NCI-H748 treated with DMSO at 0.1 percent for 48 hours (cell line): ENCODE measurements around the gene CLSTN2.

ENCODE experiments used
- DNase-seq: peaks from one replicate; lab custom pipeline; 2025; lab: John Stamatoyannopoulos, UW

CLSTN2 gene

GRCh38 chr3:140236836-140237501 is 302.0 kb downstream of the CLSTN2 start:
- no peak for DNase-seq

GRCh38 chr3:140238646-140239314 is 303.8 kb downstream of the CLSTN2 start:
- no peak for DNase-seq

GRCh38 chr3:140242818-140243276 is 307.9 kb downstream of the CLSTN2 start:
- no peak for DNase-seq

- DNase-seq, result no peak
Observed at GRCh38 chr3:140243575-140243974, 308.6 kb downstream of the CLSTN2 start.

- DNase-seq, result no peak
Observed at GRCh38 chr3:140244893-140245292, 309.9 kb downstream of the CLSTN2 start.

DNA sequence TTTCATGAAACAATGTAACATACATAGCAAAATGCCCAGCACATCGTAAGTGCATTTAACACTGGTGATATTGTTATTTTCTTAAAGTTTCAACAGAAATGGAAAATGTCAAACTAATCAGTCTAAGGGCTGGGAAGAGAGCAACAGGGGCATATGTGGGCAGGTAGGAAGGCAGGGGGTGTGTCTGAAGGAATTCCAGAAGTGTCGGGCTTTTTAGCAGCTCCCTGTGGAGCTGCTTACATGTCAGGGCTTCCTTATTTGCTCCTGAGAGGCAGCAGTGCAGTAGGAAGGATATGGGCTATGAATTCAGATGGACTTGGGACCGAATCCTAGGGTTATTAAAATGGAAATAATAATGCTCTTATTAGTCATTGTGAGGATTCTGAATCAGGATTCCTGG is 311.6 kb downstream of the CLSTN2 start:
- no peak for DNase-seq

DNA sequence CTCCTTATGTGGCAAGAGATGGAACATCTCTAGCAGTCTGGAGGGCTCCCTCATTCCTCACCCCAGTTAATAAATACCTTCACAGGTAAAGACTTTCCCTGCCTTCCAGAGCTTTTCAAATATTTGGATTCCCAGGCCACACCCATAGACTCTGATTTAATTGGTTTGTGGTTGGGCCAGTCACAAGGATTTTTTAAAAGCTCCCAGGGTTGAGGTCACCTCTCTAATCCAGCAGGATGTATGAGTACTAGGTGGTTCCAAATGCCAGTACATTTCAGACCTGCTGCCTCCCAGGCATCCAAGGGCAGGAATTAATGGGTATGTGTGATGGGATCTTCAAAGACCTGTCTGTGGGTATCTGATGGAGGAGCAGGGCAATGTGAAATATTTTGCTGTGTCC is 312.8 kb downstream of the CLSTN2 start:
- no peak for DNase-seq

DNA sequence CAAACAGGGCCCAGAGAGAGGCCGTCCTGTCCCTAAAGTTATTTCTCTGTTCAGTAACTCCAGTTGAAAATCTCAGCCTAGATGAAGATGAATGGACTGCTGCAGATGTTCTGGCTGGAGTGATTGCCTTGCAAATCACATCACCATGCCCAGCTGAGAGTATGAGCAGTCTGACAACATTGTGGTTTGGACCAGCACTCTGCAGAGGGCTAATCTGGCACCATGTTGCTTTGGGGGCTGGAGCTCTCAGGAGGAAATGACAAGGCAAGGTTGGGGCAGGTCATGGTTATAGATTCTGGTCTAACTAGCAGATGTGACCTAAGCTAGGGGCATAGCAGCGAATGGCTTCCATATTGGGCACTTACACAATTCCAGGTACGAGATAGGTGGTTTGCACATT is 314.2 kb downstream of the CLSTN2 start:
- no peak for DNase-seq

DNA sequence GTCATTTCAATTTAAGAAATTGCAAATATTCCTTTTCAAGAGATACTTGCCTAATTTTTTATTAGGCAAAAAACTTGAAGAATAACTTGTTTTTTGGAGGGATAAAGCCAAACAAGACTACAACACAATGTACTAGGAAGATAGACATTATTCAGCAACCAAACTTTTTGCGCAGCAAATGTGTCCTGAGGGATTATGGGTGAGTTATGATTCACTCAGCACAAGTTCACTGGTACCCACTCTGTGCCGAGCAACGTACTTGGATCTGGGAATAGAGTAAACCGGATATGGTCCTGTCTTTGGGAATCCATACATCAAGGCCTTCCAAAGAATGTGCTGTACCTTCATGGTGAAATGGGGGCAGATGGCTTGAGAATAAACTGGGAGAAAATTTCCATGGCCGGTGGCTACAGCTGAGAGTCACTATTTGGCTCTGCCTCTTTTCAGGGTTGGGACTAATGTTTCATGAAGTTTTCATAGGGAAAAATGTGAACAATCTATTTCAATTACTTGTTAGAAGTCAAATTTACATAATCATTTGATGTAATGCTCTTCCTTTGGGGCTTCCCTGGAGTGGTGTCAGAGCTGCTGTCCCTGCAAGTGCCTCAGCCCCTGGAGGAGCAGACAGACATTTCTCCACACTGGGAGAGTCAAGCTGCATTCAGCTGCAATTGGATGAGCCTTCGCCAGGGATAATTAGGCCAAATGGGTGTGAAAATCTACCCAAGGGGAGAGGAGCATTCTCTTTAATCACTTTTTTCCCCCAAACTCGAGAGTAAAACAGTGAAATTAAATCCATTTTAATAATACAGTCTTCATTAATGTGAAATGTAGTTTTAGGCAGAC is 315.2 kb downstream of the CLSTN2 start:
- DNase-seq, result no peak

DNA sequence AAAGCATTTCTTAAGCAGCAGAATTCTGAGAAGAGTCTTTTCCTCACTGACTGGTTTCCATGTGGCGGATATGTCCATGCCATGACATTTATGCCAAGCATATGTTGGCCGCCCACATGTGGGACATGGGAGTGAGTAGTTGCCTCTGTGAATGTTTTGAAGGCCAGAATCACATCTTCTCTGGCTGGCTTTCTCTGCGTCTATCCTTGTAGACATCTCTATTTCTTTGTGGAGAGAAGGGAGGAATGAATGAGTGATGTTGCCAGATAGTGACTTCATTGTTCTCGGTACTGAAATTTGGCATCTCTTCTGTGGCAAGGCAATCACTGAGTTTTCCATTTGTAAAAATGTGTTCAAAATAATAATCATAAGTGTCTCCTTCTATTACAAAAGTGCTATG is 316.0 kb downstream of the CLSTN2 start:
- no peak for DNase-seq

DNA sequence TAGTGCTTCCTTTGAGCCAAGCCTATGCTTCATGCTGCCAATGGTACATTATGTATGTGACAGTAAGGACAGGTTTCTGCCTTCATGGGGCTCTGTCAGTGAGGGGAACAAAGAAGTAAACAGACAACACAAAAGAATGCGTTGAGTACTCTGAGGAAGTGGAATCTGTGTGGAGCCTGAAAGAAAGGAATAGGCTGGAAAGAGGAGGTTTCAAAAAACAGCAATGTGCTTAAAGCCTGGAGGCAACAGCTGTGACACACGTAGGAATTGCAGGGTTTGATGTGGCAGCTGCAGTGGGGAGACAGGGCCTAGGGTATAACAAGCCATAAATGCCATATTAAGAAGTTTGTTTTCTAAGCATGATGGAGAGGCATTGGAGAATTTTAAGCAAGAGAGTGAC is 316.7 kb downstream of the CLSTN2 start:
- no peak for DNase-seq

GRCh38 chr3:140252812-140253656 is 318.0 kb downstream of the CLSTN2 start:
- no peak for DNase-seq

GRCh38 chr3:140258222-140258724 is 323.3 kb downstream of the CLSTN2 start:
- DNase-seq, result no peak

- DNase-seq, result no peak
Observed at GRCh38 chr3:140265302-140265701, 330.3 kb downstream of the CLSTN2 start.

GRCh38 chr3:140268103-140268502 is 333.1 kb downstream of the CLSTN2 start:
- DNase-seq, result no peak

DNA sequence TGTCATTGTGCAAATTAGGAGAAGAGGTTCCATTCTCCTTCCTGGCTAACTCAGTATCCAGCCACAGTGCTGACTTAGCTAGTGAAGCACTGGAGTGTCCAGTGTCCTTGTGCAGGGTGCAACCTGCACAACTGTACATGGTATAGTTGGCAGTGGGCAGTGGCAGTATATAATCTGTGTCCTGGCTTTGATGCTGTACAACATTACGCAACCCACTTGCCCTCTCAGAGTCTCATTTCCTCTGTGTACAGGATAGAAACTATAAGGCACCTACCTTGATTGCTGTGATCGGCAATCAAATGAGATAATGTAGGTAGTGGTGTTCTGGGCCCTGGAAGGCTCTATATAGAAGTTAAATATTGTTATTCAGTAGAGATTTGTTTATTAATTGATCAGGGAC is 333.6 kb downstream of the CLSTN2 start:
- no peak for DNase-seq

- no peak for DNase-seq
Observed at GRCh38 chr3:140270329-140270728, 335.3 kb downstream of the CLSTN2 start.

GRCh38 chr3:140273542-140274195 is 338.7 kb downstream of the CLSTN2 start:
- DNase-seq, result no peak

DNA sequence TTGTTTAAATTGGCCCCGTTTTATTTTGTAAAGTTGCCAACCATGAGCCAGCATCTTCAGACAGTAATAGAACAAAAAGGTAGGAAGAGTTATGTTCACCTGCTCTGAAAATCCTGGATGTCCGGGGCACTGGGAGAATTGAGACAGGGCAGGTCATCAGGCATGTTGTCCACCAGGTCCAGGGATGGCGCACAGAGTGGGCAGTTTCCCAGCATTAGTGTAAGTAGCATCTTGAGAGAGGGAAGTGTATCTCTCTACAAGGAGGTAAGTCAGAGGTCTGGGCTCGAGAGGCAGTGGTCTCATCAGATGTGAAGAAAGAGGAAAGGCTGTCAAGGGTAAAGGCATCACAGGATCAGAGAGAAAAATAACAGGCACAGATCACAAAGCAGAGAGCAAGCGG is 339.4 kb downstream of the CLSTN2 start:
- no peak for DNase-seq

DNA sequence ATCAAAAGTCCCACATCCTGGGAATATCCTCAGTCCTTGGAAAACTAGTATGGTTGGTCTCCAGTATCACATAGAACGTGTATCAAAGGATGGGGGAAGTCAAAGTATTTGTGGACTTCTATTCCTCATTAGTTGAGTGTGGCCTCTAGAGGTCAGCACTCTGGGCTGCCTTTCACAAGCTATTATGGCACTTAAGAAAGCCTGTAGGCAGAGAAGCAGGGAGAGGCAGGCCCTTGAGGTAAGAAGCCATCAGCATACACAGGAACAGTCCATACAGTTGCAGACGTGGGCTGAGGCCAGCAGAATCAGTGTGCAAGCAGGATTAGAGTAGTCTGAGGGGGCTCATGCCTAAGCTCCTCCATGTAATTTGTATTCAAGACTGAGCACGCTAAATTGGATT is 341.7 kb downstream of the CLSTN2 start:
- no peak for DNase-seq

DNA sequence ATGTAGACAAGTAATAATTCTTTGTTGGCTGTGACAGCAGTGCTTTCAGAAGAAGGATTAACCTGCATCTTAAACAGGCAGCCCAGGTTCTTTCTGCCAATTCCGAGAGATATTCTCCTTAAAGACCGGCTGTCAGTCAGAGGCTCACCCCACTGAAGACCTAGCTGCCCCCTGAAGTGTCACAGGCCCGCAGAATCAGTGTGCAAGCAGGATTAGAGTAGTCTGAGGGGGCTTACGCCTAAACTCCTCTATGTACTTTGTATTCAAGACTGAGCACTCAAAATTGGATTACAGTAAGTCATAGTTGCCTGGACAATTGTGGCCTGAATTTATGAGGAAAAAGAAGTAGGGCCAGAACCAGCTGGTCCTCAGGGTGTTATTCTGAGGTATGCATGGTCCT is 342.9 kb downstream of the CLSTN2 start:
- DNase-seq, result no peak
